A673 (cell line): ENCODE data around the gene ZC3H18. TPM values are rescaled to one million over a fixed set of nuclear protein-coding genes. Genes with fewer than 3 reads are reported as not detected.

ENCODE experiments used
- BruUV-seq: library from RNA; stranded (reverse); fragments of 400-500 nt; replicated peaks from 2 replicates; lab custom pipeline; 2021; lab: Mats Ljungman, UMichigan
- CTCF ChIA-PET: fragments of 300-600 bp; sonication (Branson Sonifier 250); formaldehyde crosslinking; loops from one replicate; lab custom pipeline; 2022; ENCODE audit warnings: antibody characterized with exemption; lab: Charles Lee
- POLR2A ChIA-PET: fragments of 300-600 bp; sonication (Branson Sonifier 250); formaldehyde crosslinking; loops from one replicate; lab custom pipeline; 2022; ENCODE audit warnings: antibody characterized with exemption; ENCODE audit not compliant: low non-redundant PET; lab: Charles Lee
- DNase-seq: peaks from one replicate; pipeline ENCODE4 v3.0.0-alpha.2; 2015; ENCODE audit warnings: low spot score
- H3K27ac ChIP-seq: fragments of 200-600 bp; sonication (generic); 2 replicates; pipeline ENCODE4 v1.5.1; 2016; ENCODE audit warnings: mixed run types, low read depth, mild to moderate bottlenecking, mixed read lengths, antibody characterized with exemption, low read length; ENCODE audit not compliant: poor library complexity, severe bottlenecking
- H3K27me3 ChIP-seq: fragments of 200-600 bp; sonication (generic); replicated peaks from 2 replicates; pipeline ENCODE4 v1.6.1; 2017; ENCODE audit warnings: mixed run types, low read depth, mild to moderate bottlenecking, mixed read lengths, antibody characterized with exemption, low read length; ENCODE audit not compliant: insufficient read depth, poor library complexity
- H3K36me3 ChIP-seq: fragments of 200-600 bp; sonication (generic); 2 replicates; pipeline ENCODE4 v1.6.1; 2016; ENCODE audit warnings: mixed run types, mild to moderate bottlenecking, mixed read lengths, antibody characterized with exemption, low read length; ENCODE audit not compliant: insufficient read depth, poor library complexity, severe bottlenecking
- H3K4me1 ChIP-seq: fragments of 200-600 bp; sonication (generic); 2 replicates; pipeline ENCODE4 v1.6.1; 2017; ENCODE audit warnings: mixed run types, mild to moderate bottlenecking, mixed read lengths, antibody characterized with exemption, low read length; ENCODE audit not compliant: insufficient read depth, poor library complexity, severe bottlenecking
- H3K4me3 ChIP-seq: fragments of 200-600 bp; sonication (generic); 2 replicates; pipeline ENCODE4 v1.5.1; 2016; ENCODE audit warnings: low read depth, mixed run types, mild to moderate bottlenecking, mixed read lengths, low read length; ENCODE audit not compliant: poor library complexity, severe bottlenecking
- H3K9me3 ChIP-seq: fragments of 200-600 bp; sonication (generic); 2 replicates; pipeline ENCODE4 v1.6.1; 2016; ENCODE audit warnings: mixed run types, low read depth, mild to moderate bottlenecking, mixed read lengths, antibody characterized with exemption, low read length; ENCODE audit not compliant: poor library complexity, severe bottlenecking
- CTCF ChIP-seq: fragments of 300-800, 200-600 bp; sonication (generic); conservative IDR thresholded peaks from 2 replicates; pipeline ENCODE4 v1.5.1; 2017; ENCODE audit warnings: low read depth, mild to moderate bottlenecking, antibody characterized with exemption, low read length, moderate library complexity, mixed read lengths
- EZH2 ChIP-seq: fragments of 200-600 bp; sonication (generic); IDR thresholded peaks from 2 replicates; pipeline ENCODE4 v1.6.1; 2017; ENCODE audit warnings: borderline replicate concordance, low read depth, mild to moderate bottlenecking, mixed read lengths, antibody characterized with exemption, low read length; ENCODE audit not compliant: poor library complexity, severe bottlenecking
- intact Hi-C: fragments of 100-400 bp; cut with micrococcal nuclease; formaldehyde crosslinking; loops from one replicate; pipeline ENCODE4 v1.10.0; 2022; ENCODE audit not compliant: unreplicated experiment
- total RNA-seq: library from RNA; stranded (reverse); gene quantifications from 2 replicates; pipeline ENCODE4 v1.2.3, GENCODE V29; 2021

The ZC3H18 gene
- total RNA-seq, 1 experiment from 2014 or later, result 83.4 TPM

GRCh38 chr16:88576307-88576706 lies 6.1 kb downstream of the ZC3H18 start:
- Histone ChIP-seq H3K4me1 (peaks cover 7% of the 10 kb centered on the region), H3K27ac (no peak overlapping the region), H3K36me3 (peaks cover 29% of the 10 kb centered on the region), H3K9me3 (no peaks in the 10 kb centered on the region), H3K4me3 (no peak overlapping the region), H3K27me3 (no peaks in the 10 kb centered on the region)
- POLR2A ChIA-PET, result no interaction called here
- no peak for DNase-seq
- intact Hi-C loops, result no loop called here
- no TSS peak for BruUV-seq
- TF ChIP-seq EZH2 (no peak), CTCF (no peak)
- CTCF ChIA-PET, result no interaction called here

GRCh38 chr16:88577166-88577565 lies 7.0 kb downstream of the ZC3H18 start:
- no peak overlapping the region for H3K4me3 ChIP-seq
- no peak for DNase-seq
- no peak overlapping the region for H3K27ac ChIP-seq
- no peaks in the 10 kb centered on the region for H3K27me3 ChIP-seq
- ChIA-PET CTCF (no interaction called here), POLR2A (no interaction called here)
- no peaks in the 10 kb centered on the region for H3K4me1 ChIP-seq
- H3K36me3 ChIP-seq, result peaks cover 29% of the 10 kb centered on the region
- TF ChIP-seq EZH2 (no peak), CTCF (no peak)
- no peaks in the 10 kb centered on the region for H3K9me3 ChIP-seq
- intact Hi-C loops, result no loop called here
- BruUV-seq, result no TSS peak

- TF ChIP-seq EZH2, result no peak
- no peak for TF ChIP-seq CTCF
- intact Hi-C loops, result no loop called here
- H3K36me3 ChIP-seq, result peaks cover 36% of the 10 kb centered on the region
- H3K27me3 ChIP-seq, result no peaks in the 10 kb centered on the region
- no TSS peak for BruUV-seq
- no peaks in the 10 kb centered on the region for H3K9me3 ChIP-seq
- H3K4me1 ChIP-seq, result no peaks in the 10 kb centered on the region
- CTCF ChIA-PET, result no interaction called here
- POLR2A ChIA-PET, result no interaction called here
- no peak overlapping the region for H3K27ac ChIP-seq
- no peak overlapping the region for H3K4me3 ChIP-seq
- DNase-seq, result no peak
Measured at GRCh38 chr16:88578446-88579313, 8.5 kb downstream of the ZC3H18 start.
